GM21423 (cell line): ENCODE results near the gene CXCR4.
"Not testable (repeated sequence)": the region's sequence is repeated elsewhere in the genome, so short reads cannot be mapped to it uniquely, and the experiment has no call there.

Experiments used
- ATAC-seq: cut with Tn5 transposase; IDR thresholded peaks from one replicate; pipeline ENCODE4 v1.9.1; 2021; ENCODE audit warnings: mild to moderate bottlenecking, moderate library complexity; ENCODE audit not compliant: unreplicated experiment

Gene CXCR4

GRCh38 chr2:136115183-136115761 lies 2.7 kb downstream of the CXCR4 start:
- ATAC-seq = no peak

- ATAC-seq = no peak
Measured at GRCh38 chr2:136114382-136114781, 3.6 kb downstream of the CXCR4 start.

GRCh38 chr2:136113209-136113971 lies 4.6 kb downstream of the CXCR4 start:
- no peak for ATAC-seq

- ATAC-seq = no peak
Measured at GRCh38 chr2:136112317-136113208, 5.4 kb downstream of the CXCR4 start.

- no peak for ATAC-seq
Measured at GRCh38 chr2:136111711-136112110, 6.2 kb downstream of the CXCR4 start.

- no peak for ATAC-seq
Measured at GRCh38 chr2:136110526-136110925, 7.4 kb downstream of the CXCR4 start.

- ATAC-seq = no peak
Measured at GRCh38 chr2:136108463-136108862, 9.5 kb downstream of the CXCR4 start.

GRCh38 chr2:136107051-136108033 lies 10.6 kb downstream of the CXCR4 start:
- peak; percentile 77 for ATAC-seq

GRCh38 chr2:136106505-136106904 lies 11.4 kb downstream of the CXCR4 start:
- ATAC-seq = no peak

GRCh38 chr2:136104977-136105376 lies 13.0 kb downstream of the CXCR4 start:
- ATAC-seq = no peak

- no peak for ATAC-seq
Measured at GRCh38 chr2:136101042-136101441, 16.9 kb downstream of the CXCR4 start.

GRCh38 chr2:136098441-136098840 lies 19.5 kb downstream of the CXCR4 start:
- ATAC-seq = no peak

GRCh38 chr2:136093583-136093982 lies 24.4 kb downstream of the CXCR4 start:
- ATAC-seq = no peak

GRCh38 chr2:136091899-136092298 lies 26.1 kb downstream of the CXCR4 start:
- ATAC-seq = no peak

- ATAC-seq = not testable (repeated sequence)
Measured at GRCh38 chr2:136087901-136088460, 30.0 kb downstream of the CXCR4 start.

GRCh38 chr2:136086253-136087016 lies 31.5 kb downstream of the CXCR4 start:
- no peak for ATAC-seq

GRCh38 chr2:136085453-136086209 lies 32.3 kb downstream of the CXCR4 start:
- no peak for ATAC-seq

- no peak for ATAC-seq
Measured at GRCh38 chr2:136081582-136082210, 36.3 kb downstream of the CXCR4 start.
